Suprapubic skin (tissue), 4 donors: ENCODE data around the gene COASY. TPM values are rescaled to one million over a fixed set of nuclear protein-coding genes. Genes with fewer than 3 reads are reported as not detected.
"Not testable (repeated sequence)": the region's sequence is repeated elsewhere in the genome, so short reads cannot be mapped to it uniquely, and the experiment has no call there.

Experiments used
- DNase-seq, 2 donors: peaks; one replicate each; pipeline ENCODE4 v3.0.0-alpha.2; 2019; ENCODE audit warnings: low spot score in 2 of 2
- H3K27ac ChIP-seq: fragments of 200-600 bp; sonication (generic); one replicate; pipeline ENCODE4 v1.5.1; 2019
- H3K27me3 ChIP-seq: fragments of 200-600 bp; sonication (generic); one replicate; pipeline ENCODE4 v1.5.1; 2019
- H3K36me3 ChIP-seq: fragments of 200-600 bp; sonication (generic); one replicate; pipeline ENCODE4 v1.5.1; 2019
- H3K4me1 ChIP-seq: fragments of 200-600 bp; sonication (generic); one replicate; pipeline ENCODE4 v1.5.1; 2019
- H3K4me3 ChIP-seq: fragments of 200-600 bp; sonication (generic); one replicate; pipeline ENCODE4 v1.5.1; 2019; ENCODE audit warnings: mild to moderate bottlenecking
- H3K9me3 ChIP-seq: fragments of 200-600 bp; sonication (generic); one replicate; pipeline ENCODE4 v1.5.1; 2019
- CTCF ChIP-seq, 2 donors: fragments of 200-600 bp in 1 of 2; fragments of 450-650 bp in 1 of 2; sonication (generic) in 1 of 2; IDR thresholded peaks; one replicate each; pipeline ENCODE4 v1.5.1; 2016 to 2019; ENCODE audit warnings: antibody characterized with exemption in 2 of 2, mild to moderate bottlenecking in 1 of 2, moderate library complexity in 1 of 2
- EP300 ChIP-seq: sonication (generic); formaldehyde crosslinking; IDR thresholded peaks from one replicate; pipeline ENCODE4 v1.6.1; 2017; ENCODE audit warnings: antibody characterized with exemption
- POLR2A ChIP-seq, 2 donors: fragments of 450-650 bp; IDR thresholded peaks; one replicate each; pipeline ENCODE4 v1.6.1; 2017; ENCODE audit warnings: antibody characterized with exemption in 2 of 2, mild to moderate bottlenecking in 2 of 2, moderate library complexity in 2 of 2
- POLR2AphosphoS5 ChIP-seq, 3 donors: sonication (generic); formaldehyde crosslinking; IDR thresholded peaks; one replicate each; pipeline ENCODE4 v1.6.1; 2017; ENCODE audit warnings: antibody characterized with exemption in 3 of 3
- WGBS: methylation state at CpG from one replicate; pipeline ENCODE4 v1.1.5; 2018; 5-methylcytosine and 5-hydroxymethylcytosine counted together
- total RNA-seq, 4 donors: library from RNA; depleted of rRNA; stranded (reverse); fragments of >200 nt; gene quantifications; one replicate each; pipeline ENCODE4 v1.1.0, GENCODE V29; 2016

The COASY gene
- total RNA-seq, 4 donors from 2014 or later = 41.1 to 54.0 (median 46.0) TPM

GRCh38 chr17:42543190-42544079 is 18.5 kb upstream of the COASY start:
- Histone ChIP-seq H3K4me1 (peaks cover 20% of the 10 kb centered on the region), H3K27me3 (no peaks in the 10 kb centered on the region), H3K27ac (no peak overlapping the region), H3K9me3 (no peaks in the 10 kb centered on the region), H3K36me3 (peaks cover 60% of the 10 kb centered on the region), H3K4me3 (no peak overlapping the region)
- TF ChIP-seq EP300 (no peak), POLR2AphosphoS5 (IDR thresholded peaks at IDR 0.05) (no peak), CTCF (IDR thresholded peaks at IDR 0.05) (no peak), POLR2A (IDR thresholded peaks at IDR 0.05) (no peak)
- DNase-seq = no peak
- 92% methylated on average over 17 of the region's 39 CpGs for WGBS

GRCh38 chr17:42544874-42545283 is 17.1 kb upstream of the COASY start:
- Histone ChIP-seq H3K27me3 (no peaks in the 10 kb centered on the region), H3K4me3 (no peak overlapping the region), H3K4me1 (peaks cover 26% of the 10 kb centered on the region), H3K27ac (no peak overlapping the region), H3K36me3 (peaks cover 47% of the 10 kb centered on the region), H3K9me3 (no peaks in the 10 kb centered on the region)
- TF ChIP-seq EP300 (no peak), POLR2A (IDR thresholded peaks at IDR 0.05) (no peak), CTCF (IDR thresholded peaks at IDR 0.05) (no peak), POLR2AphosphoS5 (IDR thresholded peaks at IDR 0.05) (no peak)
- no peak for DNase-seq
- 79% methylated on average over 8 of the region's 8 CpGs for WGBS

GRCh38 chr17:42545755-42546505 is 16.0 kb upstream of the COASY start:
- Histone ChIP-seq H3K36me3 (peaks cover 37% of the 10 kb centered on the region), H3K4me1 (peaks cover 26% of the 10 kb centered on the region)
- H3K4me3 ChIP-seq, H3K27ac ChIP-seq, H3K27me3 ChIP-seq, DNase-seq, H3K9me3 ChIP-seq: not testable (repeated sequence)
- WGBS = 84% methylated on average over 8 of the region's 9 CpGs

- no peak for TF ChIP-seq POLR2AphosphoS5 (IDR thresholded peaks at IDR 0.05)
- TF ChIP-seq EP300 = no peak
- TF ChIP-seq CTCF (IDR thresholded peaks at IDR 0.05) = no peak
- no peak for TF ChIP-seq POLR2A (IDR thresholded peaks at IDR 0.05)
- H3K9me3 ChIP-seq = no peaks in the 10 kb centered on the region
- 50% methylated on average over 11 of the region's 23 CpGs for WGBS
- H3K27ac ChIP-seq = no peak overlapping the region
- no peak for DNase-seq
- peaks cover 26% of the 10 kb centered on the region for H3K4me1 ChIP-seq
- no peaks in the 10 kb centered on the region for H3K27me3 ChIP-seq
- peaks cover 26% of the 10 kb centered on the region for H3K36me3 ChIP-seq
- no peak overlapping the region for H3K4me3 ChIP-seq
These were observed 14.9 kb upstream of the COASY start for GRCh38 chr17:42547001-42547461.

- Histone ChIP-seq H3K27ac (no peak overlapping the region), H3K4me1 (peaks cover 26% of the 10 kb centered on the region), H3K4me3 (peak overlapping the region; percentile 48), H3K27me3 (no peaks in the 10 kb centered on the region), H3K36me3 (peaks cover 20% of the 10 kb centered on the region), H3K9me3 (no peaks in the 10 kb centered on the region)
- whole genome bisulfite sequencing = 90% methylated on average over 7 of the region's 14 CpGs
- no peak for TF ChIP-seq POLR2AphosphoS5 (IDR thresholded peaks at IDR 0.05)
- no peak for TF ChIP-seq EP300
- TF ChIP-seq CTCF (IDR thresholded peaks at IDR 0.05) = no peak
- TF ChIP-seq POLR2A (IDR thresholded peaks at IDR 0.05) = no peak
- no peak for DNase-seq
These were observed 14.3 kb upstream of the COASY start for GRCh38 chr17:42547698-42548069.
